Stimulated activated CD4-positive, alpha-beta T cell treated with anti-CD3 and anti-CD28 coated beads, Interleukin-4, amount 100 ng/mL, for 1 hour (primary cell): ENCODE data around the gene CMSS1.

ENCODE experiments used
- DNase-seq: peaks from one replicate; pipeline ENCODE4 v3.0.0-alpha.2; 2020

Gene CMSS1

GRCh38 chr3:99943931-99944761 lies 126.5 kb downstream of the CMSS1 start:
- DNase-seq, result no peak

- DNase-seq, result no peak
These were observed 127.8 kb downstream of the CMSS1 start for GRCh38 chr3:99945328-99945995.

- no peak for DNase-seq
These were observed 129.7 kb downstream of the CMSS1 start for GRCh38 chr3:99947356-99947755.

DNA sequence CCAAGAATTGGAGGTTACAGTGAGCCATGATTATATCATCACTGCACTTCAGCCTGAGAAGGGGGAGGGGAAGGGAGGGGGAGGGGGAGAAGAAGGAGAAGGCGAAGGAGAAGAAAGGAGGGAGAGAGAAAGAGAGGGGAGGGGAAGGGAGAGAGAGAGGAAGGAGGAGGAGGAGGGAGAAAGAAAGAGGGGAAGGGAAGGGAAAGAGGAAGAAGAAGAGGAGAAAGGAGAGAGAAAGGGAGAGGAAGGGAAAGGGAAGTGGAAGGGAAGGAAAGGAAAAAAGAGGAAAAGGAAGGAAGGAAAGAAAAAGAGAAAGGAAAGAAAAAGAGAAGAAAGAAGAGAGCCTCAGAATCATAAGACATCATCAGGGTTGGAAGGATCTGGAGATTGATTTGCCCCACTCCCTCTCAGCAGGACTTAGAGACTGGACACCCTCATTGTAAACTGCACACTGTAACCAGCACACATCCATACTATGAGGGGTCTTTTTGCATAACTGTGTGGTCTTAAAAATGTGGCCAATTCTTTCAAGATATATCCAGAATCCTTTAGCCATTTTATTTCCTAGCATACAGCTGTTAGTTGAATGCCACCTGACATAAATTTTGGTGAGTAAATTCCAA lies 130.9 kb downstream of the CMSS1 start:
- no peak for DNase-seq

DNA sequence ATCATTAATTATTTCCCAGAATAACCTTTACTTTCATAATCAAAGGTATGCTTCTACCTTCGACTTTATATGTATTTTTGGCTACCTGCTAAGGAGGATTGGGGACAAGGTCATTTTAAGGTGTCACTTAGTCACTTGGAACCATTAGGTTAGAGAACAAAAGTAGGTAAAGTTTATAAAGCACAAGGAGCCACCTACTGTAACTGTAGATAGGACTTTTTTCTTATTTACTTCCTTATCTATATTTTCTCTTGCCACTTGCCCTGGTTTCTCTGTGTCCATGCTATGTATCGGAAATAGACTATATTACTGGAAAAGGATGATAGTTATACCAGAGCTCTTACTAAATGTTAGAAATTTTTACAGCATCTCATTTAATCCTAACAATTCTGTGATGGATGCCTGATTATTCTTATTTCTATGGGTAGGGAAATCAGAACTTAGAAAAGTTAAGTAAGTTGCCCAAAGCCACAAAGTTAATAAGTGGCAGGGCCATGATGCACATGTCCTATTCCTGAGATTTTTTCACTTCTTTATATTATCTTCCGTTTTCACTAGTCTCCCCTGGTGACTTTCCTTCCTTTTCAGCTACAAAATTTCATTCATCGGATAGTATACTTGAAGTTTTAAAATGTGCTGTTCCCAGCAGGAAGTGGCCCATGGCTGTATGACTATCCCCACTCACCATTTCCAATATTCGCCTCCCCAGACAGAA lies 132.5 kb downstream of the CMSS1 start:
- no peak for DNase-seq

DNA sequence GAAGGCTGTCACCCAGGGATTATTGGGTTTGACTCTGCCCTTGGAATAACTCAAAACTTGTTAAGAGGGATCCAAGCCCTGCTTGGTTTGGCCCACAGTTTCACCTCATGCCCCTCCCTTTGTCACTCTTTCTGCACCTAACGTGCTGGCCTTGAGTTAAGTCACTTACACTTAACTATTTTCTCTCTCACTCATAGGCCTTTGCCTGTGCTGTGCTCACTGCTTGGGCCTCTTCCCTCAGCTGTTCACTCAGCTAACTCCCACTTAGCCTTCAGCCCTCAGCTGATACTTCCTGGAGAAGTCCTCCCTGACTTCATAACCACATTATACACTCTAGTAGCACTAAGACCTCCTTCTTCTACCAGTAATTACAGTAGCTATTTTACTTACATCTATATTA lies 133.3 kb downstream of the CMSS1 start:
- no peak for DNase-seq

- no peak for DNase-seq
These were observed 134.0 kb downstream of the CMSS1 start for GRCh38 chr3:99951701-99952100.

GRCh38 chr3:99952306-99952705 lies 134.6 kb downstream of the CMSS1 start:
- DNase-seq, result no peak

- no peak for DNase-seq
These were observed 135.9 kb downstream of the CMSS1 start for GRCh38 chr3:99953596-99953995.

GRCh38 chr3:99954914-99955644 lies 137.4 kb downstream of the CMSS1 start:
- no peak for DNase-seq

DNA sequence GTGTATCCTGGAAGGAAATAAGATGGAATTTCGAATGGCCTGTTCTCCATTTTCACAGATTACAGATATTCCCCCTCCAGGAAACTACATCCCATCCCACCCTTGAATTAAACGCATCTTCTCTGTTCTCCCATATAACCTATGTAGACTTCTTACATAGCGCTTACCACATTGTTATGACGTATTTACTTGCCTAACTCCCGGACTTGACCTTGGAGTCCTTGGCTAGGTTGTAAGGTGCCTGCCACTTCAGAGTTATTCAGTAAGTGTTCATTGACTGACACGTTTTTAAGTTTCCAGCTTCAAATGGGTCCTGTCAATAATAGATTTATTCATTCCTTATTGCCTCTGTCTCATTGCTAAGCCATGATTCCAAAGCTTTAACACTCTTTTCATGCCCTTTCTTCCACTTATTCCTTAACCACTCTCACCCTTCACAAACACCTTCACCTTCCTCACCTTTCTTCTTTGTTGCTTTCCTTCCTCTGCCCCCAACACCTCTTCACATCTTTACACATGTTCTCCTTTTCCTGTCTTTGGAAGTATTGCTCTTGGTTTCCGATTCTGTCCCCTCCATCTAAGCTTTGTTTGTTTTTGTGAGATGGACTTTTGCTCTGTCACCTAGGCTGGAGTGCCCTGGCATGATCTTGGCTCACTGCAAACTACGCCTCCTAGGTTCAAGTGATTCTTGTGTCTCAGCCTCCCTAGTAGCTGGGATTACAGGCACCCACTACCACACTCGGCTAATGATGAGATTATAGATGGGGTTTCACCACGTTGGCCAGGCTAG lies 138.3 kb downstream of the CMSS1 start:
- DNase-seq, result no peak

DNA sequence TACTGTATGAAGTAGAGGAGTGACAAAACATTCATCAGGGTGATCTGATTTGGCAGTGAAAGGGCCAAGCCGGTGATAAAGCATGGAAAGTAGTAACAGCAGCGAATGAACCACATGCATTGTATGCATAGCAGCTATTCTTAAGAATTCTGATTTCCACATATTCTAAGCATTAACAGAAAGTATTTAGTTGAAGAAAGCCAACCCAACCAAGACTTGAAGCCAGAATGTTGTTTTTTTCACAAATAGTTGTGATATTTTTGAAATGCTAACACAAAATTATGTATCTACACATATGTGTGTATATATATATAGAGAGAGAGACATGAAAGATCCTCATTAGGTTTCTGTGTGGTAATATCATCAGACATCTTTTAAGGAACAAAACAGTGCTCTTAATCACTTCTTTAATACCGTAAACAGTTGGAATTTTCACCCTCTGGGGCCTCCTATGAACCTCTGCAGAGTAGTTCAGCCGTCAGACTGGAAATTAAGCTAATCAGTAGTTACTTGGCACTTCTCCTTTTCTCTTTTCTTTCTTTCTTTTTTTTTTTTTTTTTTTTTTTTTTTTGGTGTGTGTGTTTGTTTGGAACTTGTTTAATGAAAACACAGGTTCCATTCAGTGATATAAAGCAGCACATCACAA lies 139.6 kb downstream of the CMSS1 start:
- no peak for DNase-seq

- DNase-seq, result no peak
These were observed 140.7 kb downstream of the CMSS1 start for GRCh38 chr3:99958222-99958912.

- no peak for DNase-seq
These were observed 142.6 kb downstream of the CMSS1 start for GRCh38 chr3:99960123-99960878.

- DNase-seq, result no peak
These were observed 143.3 kb downstream of the CMSS1 start for GRCh38 chr3:99960941-99961340.

GRCh38 chr3:99961756-99962515 lies 144.3 kb downstream of the CMSS1 start:
- no peak for DNase-seq

DNA sequence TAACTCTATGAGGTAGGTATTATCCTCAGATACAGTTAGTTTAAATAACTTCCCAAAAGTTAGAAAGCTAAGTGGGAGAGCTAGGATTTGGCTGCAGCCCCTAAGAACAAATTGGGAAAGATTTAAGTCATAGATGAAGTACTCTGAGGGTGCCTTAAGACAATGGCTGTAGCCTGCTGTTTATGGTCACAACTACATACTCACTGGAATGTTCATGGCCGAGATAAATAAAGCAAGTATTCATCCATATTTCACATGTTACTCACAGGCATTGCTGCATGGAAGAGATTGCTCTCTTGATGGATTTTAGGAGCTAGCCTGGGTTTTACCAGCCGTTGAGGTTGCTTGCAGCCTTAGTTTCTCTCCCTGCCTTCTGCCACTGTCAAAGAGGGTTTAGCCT lies 145.0 kb downstream of the CMSS1 start:
- no peak for DNase-seq

DNA sequence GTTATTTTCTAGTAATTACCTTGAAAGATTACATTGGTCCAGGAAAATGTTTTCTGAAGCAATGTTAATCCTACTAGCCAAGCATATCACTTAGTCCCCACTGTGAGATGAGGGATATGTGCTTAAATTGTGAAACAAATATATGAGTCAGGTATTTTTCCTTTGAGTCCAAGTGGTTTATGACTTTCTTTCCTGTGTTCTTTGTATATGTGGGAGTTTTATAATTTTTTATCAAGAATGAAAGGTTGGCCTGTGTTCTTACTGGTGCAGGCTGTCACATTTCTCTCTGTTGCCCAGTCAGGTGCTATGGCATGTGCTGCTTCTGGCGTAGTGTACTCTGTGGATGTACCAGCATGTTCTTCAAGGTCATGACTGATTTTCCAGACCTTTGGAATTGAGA lies 147.4 kb downstream of the CMSS1 start:
- DNase-seq, result no peak
